D721Med (cell line): ENCODE data around the gene KIN.
A peak's percentile ranks its signal among the peaks of the same experiment; 100 is the strongest.

Experiments used
- DNase-seq: peaks from one replicate; pipeline ENCODE4 v3.0.0; 2011; ENCODE audit warnings: low spot score; ENCODE audit not compliant: insufficient read length
- FAIRE-seq: peaks from 2 replicates; lab custom pipeline; 2011; peaks lifted over from hg19 to GRCh38; lab: Jason Lieb, UNC
- CTCF ChIP-seq: IDR thresholded peaks from 2 replicates; pipeline ENCODE4 v1.5.1; 2012; ENCODE audit warnings: mild to moderate bottlenecking, control low read depth; ENCODE audit not compliant: insufficient read depth; ENCODE audit errors: missing control alignments

KIN gene, protein sequence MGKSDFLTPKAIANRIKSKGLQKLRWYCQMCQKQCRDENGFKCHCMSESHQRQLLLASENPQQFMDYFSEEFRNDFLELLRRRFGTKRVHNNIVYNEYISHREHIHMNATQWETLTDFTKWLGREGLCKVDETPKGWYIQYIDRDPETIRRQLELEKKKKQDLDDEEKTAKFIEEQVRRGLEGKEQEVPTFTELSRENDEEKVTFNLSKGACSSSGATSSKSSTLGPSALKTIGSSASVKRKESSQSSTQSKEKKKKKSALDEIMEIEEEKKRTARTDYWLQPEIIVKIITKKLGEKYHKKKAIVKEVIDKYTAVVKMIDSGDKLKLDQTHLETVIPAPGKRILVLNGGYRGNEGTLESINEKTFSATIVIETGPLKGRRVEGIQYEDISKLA

GRCh38 chr10:7787857-7788638 lies at the start of gene KIN, which contains the start of gene ATP5F1C:
Gene KIN, minus strand, starts transcription at chr10:7787993. Its CDS starts 60 bp downstream, at chr10:7787933.
Gene ATP5F1C, plus strand, starts transcription at chr10:7788177. Its CDS starts 31 bp downstream, at chr10:7788208.
- TF ChIP-seq CTCF = no peak
- DNase-seq (peak; percentile 87), FAIRE-seq (no peak)

DNA sequence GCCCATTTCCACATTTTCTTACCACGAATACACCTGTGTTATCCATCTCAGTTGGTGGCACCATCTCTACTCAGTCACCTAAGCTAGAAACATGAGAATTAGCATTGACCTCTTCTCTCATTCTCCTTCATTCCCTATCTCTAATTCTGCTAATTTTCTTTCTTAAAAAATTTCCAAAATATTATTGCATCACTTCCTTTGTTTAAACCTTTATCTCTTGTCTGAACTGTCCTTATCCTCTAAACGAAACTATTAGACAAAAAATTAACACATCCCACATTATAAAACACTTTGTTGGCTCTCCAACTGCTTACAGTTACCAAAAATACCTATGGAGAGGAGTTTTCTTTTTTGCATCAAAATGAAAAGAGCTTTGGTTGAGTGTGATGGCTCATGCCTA lies 48.8 kb upstream of the KIN start:
- FAIRE-seq (no peak), DNase-seq (no peak)
- TF ChIP-seq CTCF = no peak

DNA sequence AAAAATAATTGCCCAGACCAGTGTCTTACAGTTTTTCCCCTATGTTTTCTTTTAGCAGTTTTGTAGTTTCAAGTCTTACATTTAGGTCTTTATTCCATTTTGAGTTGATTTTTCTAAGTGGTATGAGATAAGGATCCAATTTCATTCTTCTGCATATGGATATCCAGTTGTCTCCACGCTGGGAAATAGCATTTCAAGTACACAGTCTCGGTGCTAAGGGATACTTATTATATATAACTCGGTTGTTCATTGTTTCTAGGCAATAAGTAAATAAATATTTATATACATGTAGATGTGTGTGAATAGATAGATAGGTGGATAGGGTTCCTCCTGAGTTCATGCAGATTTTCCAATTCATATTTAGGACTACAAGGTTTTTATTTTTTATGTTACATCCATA lies 46.5 kb upstream of the KIN start:
- no peak for DNase-seq
- no peak for FAIRE-seq
- TF ChIP-seq CTCF = no peak

- no peak for FAIRE-seq
- TF ChIP-seq CTCF = no peak
- no peak for DNase-seq
These were observed 45.4 kb upstream of the KIN start for GRCh38 chr10:7833210-7833609.

- DNase-seq (no peak), FAIRE-seq (no peak)
- TF ChIP-seq CTCF = no peak
These were observed 44.3 kb upstream of the KIN start for GRCh38 chr10:7832060-7832459.

- no peak for FAIRE-seq
- DNase-seq = no peak
- TF ChIP-seq CTCF = no peak
These were observed 41.6 kb upstream of the KIN start for GRCh38 chr10:7829289-7829834.
